Suprapubic skin (tissue), 4 donors: Measurements from ENCODE around the gene C1QTNF4.

Experiments used
- CTCF ChIP-seq, 2 donors: fragments of 200-600 bp in 1 of 2; fragments of 450-650 bp in 1 of 2; sonication (generic) in 1 of 2; IDR thresholded peaks; one replicate each; pipeline ENCODE4 v1.5.1; 2016 to 2019; ENCODE audit warnings: antibody characterized with exemption in 2 of 2, mild to moderate bottlenecking in 1 of 2, moderate library complexity in 1 of 2
- POLR2A ChIP-seq, 2 donors: fragments of 450-650 bp; IDR thresholded peaks; one replicate each; pipeline ENCODE4 v1.6.1; 2017; ENCODE audit warnings: antibody characterized with exemption in 2 of 2, mild to moderate bottlenecking in 2 of 2, moderate library complexity in 2 of 2
- POLR2AphosphoS5 ChIP-seq, 3 donors: sonication (generic); formaldehyde crosslinking; IDR thresholded peaks; one replicate each; pipeline ENCODE4 v1.6.1; 2017; ENCODE audit warnings: antibody characterized with exemption in 3 of 3

DNA sequence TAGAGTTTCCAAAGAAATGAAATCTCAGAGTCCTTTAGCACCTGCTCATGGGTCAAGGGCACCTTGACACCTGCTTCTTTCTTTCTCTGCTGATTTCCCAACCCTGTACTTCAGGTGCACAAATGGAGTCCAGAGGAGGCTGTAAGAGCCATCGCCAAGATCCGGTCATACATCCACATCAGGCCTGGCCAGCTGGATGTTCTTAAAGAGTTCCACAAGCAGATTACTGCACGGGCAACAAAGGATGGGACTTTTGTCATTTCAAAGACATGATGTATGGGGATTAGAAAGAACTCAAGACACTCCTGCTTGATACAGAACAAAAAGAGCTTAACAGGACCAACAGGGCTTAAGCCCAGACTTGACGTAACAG lies 22.9 kb downstream of the C1QTNF4 start:
- TF ChIP-seq CTCF (IDR thresholded peaks at IDR 0.05) (no peak), POLR2A (IDR thresholded peaks at IDR 0.05) (no peak), POLR2AphosphoS5 (IDR thresholded peaks at IDR 0.05) (no peak)
